ENCODE results near the gene RANBP3. TPM values are rescaled to one million over a fixed set of nuclear protein-coding genes. Genes with fewer than 3 reads are reported as not detected.
A peak's percentile ranks its signal among the peaks of the same experiment; 100 is the strongest.
"Not testable (repeated sequence)": the region's sequence is repeated elsewhere in the genome, so short reads cannot be mapped to it uniquely, and the experiment has no call there.

The RANBP3 gene, protein sequence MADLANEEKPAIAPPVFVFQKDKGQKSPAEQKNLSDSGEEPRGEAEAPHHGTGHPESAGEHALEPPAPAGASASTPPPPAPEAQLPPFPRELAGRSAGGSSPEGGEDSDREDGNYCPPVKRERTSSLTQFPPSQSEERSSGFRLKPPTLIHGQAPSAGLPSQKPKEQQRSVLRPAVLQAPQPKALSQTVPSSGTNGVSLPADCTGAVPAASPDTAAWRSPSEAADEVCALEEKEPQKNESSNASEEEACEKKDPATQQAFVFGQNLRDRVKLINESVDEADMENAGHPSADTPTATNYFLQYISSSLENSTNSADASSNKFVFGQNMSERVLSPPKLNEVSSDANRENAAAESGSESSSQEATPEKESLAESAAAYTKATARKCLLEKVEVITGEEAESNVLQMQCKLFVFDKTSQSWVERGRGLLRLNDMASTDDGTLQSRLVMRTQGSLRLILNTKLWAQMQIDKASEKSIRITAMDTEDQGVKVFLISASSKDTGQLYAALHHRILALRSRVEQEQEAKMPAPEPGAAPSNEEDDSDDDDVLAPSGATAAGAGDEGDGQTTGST
- total RNA-seq: 77.3 and 81.9 TPM in 2 replicates

DNA sequence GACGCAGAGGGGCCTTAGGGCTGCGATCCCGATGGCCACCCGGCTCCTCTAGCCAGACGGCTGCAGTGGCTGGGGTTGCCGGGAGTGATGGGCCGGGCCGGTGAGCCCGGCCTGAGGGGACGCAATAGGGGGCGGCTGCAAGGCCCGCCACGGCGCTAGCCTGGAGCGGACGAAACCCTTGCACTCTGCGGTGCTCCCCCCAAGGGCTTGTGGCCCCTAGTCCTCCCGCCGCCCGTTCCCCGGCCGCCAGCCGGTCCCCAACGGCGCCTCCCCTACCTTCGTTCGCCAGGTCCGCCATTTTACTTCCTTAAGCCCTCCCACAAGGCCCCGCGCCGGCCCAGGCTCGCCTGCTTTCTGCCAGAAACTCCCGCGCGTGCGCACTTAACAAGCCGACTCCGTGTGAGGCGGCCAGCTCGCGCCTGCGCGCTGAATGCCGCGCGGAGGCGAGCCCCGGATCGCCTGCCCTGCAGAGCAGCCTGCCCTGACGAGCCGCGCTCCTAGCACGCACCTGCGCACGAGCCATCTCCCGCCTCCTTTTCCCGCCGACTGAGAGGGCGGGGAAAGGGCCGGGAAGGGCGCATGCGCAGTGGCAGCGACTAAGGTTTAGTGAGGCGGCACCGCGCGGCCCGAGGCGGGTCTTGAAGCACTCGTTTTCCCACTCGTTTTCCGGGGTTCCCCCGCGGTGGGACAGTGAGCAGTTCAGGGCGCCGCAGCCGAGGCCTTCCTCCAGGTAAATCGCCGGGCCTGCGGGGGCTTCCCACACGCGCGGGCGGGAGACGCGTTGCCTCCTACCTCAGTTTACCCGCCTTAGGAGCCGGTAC is at the start of gene RANBP3:
TSS of gene RANBP3 (minus strand) at position 356 of the 821 bp plus-strand sequence. CDS start at position 298, 58 bp downstream.
- TF ChIP-seq, protein P1, sequence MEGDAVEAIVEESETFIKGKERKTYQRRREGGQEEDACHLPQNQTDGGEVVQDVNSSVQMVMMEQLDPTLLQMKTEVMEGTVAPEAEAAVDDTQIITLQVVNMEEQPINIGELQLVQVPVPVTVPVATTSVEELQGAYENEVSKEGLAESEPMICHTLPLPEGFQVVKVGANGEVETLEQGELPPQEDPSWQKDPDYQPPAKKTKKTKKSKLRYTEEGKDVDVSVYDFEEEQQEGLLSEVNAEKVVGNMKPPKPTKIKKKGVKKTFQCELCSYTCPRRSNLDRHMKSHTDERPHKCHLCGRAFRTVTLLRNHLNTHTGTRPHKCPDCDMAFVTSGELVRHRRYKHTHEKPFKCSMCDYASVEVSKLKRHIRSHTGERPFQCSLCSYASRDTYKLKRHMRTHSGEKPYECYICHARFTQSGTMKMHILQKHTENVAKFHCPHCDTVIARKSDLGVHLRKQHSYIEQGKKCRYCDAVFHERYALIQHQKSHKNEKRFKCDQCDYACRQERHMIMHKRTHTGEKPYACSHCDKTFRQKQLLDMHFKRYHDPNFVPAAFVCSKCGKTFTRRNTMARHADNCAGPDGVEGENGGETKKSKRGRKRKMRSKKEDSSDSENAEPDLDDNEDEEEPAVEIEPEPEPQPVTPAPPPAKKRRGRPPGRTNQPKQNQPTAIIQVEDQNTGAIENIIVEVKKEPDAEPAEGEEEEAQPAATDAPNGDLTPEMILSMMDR (conservative IDR thresholded peaks at IDR 0.05; ENCODE audit: low read depth, low read length): no peak

DNA sequence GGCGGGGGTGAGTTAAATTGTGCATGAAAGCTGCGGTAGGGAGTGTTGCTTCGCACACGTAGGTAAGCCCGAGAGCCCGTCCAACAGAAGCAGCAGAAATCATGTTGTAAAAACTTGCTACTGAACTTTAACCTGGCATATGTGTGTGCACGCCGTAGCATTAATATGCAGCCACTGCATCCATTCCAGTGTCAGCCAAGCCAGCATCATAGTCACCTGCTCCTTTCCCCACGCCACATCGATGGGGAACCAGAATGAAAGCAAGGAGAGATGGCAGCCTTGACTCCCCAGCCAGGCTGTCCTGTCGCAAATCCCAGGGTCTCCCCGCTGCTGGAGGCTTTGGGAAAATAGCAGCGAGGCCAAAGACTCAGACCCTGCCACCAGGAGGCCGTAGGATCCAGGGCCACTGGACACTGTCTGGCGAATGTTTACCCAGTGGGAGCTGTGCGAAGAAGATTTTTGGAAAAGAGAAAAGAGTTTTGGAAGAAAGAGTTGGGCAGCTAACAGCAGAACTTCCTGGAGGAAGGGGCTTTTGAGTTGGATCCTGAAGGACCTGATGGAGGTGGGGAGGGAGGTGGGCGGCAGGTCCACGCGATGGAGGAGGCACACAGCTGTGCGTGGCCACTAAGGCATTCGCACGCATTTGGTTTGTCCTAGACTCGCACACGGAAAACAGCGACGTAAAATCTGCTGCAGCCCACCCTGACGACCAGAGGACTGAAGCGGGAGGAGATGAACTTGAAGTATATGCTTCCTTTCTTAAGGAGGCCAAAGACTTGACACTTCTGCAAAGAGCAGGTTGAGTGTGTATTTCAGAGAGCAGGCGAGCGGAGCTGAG is 48.7 kb upstream of the RANBP3 start:
- TF ChIP-seq, protein P1 (conservative IDR thresholded peaks at IDR 0.05; ENCODE audit: low read depth, low read length): no peak
- DNase-seq (ENCODE audit: low read depth): no peak

More for the DNA sequence above, at the start of gene RANBP3:
- H3K4me3 ChIP-seq (ENCODE audit: low read depth, low read length): peak within 1 kb of the TSS; percentile 95
- DNase-seq (ENCODE audit: low read depth): peak; percentile 59

DNA sequence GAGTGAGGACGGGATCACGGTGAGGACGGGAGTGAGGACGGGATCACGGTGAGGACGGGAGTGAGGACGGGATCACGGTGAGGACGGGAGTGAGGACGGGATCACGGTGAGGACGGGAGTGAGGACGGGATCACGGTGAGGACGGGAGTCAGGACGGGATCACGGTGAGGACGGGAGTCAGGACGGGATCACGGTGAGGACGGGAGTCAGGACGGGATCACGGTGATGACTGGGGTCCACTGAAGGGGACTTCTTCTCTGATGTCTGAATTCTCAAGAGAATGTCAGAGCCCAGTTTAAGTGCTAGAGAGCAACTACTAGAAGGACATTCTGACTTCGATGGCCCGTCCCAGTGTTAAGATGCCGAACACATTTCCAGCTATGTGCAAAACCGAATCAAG is 46.8 kb upstream of the RANBP3 start:
- DNase-seq (ENCODE audit: low read depth); H3K4me3 ChIP-seq (ENCODE audit: low read depth, low read length): not testable (repeated sequence)

More for the DNA sequence above, 48.7 kb upstream of the RANBP3 start:
- no peak overlapping the region for H3K4me3 ChIP-seq (ENCODE audit: low read depth, low read length)

DNA sequence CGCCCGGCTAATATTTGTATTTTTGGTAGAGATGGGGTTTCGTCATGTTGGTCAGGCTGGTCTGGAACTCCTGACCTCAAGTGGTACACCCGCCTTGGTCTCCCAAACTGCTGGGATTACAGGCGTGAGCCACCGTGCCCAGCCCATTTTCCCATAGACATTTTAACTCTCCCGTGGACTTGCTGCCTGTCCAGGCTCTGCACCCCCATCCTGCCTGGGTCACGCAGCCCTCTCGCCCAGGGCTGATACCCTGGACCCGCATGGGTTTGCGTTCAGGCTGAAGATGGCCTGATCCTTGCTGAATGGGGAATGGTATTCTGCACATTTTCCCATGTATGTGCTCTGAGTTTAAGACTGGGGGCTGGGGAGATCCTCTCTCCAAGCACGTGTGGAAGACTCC is 46.0 kb upstream of the RANBP3 start:
- TF ChIP-seq, protein P1 (conservative IDR thresholded peaks at IDR 0.05; ENCODE audit: low read depth, low read length): no peak
- DNase-seq (ENCODE audit: low read depth): no peak
- no peak overlapping the region for H3K4me3 ChIP-seq (ENCODE audit: low read depth, low read length)

DNA sequence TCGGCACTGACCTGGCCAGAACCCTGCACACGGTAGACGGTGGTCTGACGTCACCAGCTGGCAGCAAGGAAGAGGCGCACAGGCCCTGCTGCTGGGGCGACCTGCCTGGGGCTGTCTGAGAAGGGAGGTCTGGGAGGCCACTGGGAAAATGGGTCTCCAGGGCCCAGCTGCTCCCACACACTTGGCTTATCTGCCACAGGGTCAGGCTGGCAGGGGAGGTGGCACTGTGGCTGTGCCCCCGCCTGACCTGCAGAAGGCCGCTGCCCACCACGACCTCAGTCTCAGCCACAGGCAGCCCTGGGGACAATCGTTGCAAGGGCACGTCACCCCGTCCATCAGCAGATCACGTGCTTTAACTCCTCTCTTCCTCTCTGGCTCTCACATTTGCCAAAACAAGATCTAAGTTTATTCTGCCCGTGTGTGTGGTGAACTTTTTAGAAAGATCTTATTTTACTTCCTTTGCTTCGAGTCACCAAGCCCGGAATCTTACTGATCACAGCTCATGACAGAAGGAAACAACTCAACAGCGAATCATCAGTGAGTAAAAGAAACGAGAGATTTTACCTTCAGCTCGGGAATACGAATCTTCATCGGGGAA is 45.2 kb upstream of the RANBP3 start:
- DNase-seq (ENCODE audit: low read depth): no peak
- H3K4me3 ChIP-seq (ENCODE audit: low read depth, low read length): no peak overlapping the region
- TF ChIP-seq, protein P1 (conservative IDR thresholded peaks at IDR 0.05; ENCODE audit: low read depth, low read length): no peak

DNA sequence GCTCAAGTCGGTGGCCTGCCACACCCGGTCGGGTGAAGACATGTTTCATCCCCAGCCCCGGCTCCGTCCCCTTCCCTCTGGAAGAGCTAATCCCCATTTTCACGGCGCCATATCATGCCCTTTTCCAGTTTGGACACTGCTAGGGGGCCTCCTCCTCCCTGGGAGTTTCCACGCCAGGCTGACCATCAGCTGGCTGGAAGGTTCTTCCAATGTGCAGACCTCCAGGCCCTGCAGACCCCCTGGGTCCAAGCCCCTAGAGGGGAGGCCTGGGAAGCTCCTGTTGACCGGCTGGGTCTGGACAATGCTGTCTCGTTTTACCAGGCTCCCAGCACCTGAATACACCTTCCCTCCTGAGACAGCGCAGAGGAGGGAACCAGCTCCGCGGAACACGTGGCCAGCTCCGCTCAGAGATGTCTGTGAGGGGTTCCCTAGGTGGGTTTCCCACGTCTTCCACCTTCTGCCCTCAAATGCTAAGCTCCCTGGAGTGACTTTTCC is 44.7 kb upstream of the RANBP3 start:
- TF ChIP-seq, protein P1 (conservative IDR thresholded peaks at IDR 0.05; ENCODE audit: low read depth, low read length): no peak
- no peak overlapping the region for H3K4me3 ChIP-seq (ENCODE audit: low read depth, low read length)
- no peak for DNase-seq (ENCODE audit: low read depth)
